Neural progenitor cell (in vitro differentiated cells): ENCODE results near the gene SUSD3. TPM values are rescaled to one million over a fixed set of nuclear protein-coding genes. Genes with fewer than 3 reads are reported as not detected.

ENCODE experiments used
- DNase-seq: peaks from one replicate; pipeline ENCODE4 v3.0.0-alpha.2; 2016; ENCODE audit warnings: low spot score
- H2AFZ ChIP-seq: fragments of 200-600 bp; sonication (generic); replicated peaks from 2 replicates; pipeline ENCODE4 v1.6.1; 2016; ENCODE audit warnings: antibody characterized with exemption
- H3F3A ChIP-seq: fragments of 200-600 bp; sonication (generic); 2 replicates; pipeline ENCODE4 v1.6.1; 2016; ENCODE audit warnings: antibody characterized with exemption, low read depth
- H3K27ac ChIP-seq: fragments of 200-600 bp; sonication (generic); 2 replicates; pipeline ENCODE4 v1.5.1; 2016; ENCODE audit warnings: mild to moderate bottlenecking
- H3K27me3 ChIP-seq: fragments of 200-600 bp; sonication (generic); 2 replicates; pipeline ENCODE4 v1.6.1; 2016; ENCODE audit warnings: mild to moderate bottlenecking, moderate library complexity
- H3K36me3 ChIP-seq: fragments of 200-600 bp; sonication (generic); 2 replicates; pipeline ENCODE4 v1.5.1; 2016
- H3K4me1 ChIP-seq: fragments of 200-600 bp; sonication (generic); 2 replicates; pipeline ENCODE4 v1.6.1; 2016; ENCODE audit warnings: mixed run types
- H3K4me2 ChIP-seq: fragments of 200-600 bp; sonication (generic); 2 replicates; pipeline ENCODE4 v1.6.1; 2016
- H3K4me3 ChIP-seq: fragments of 200-600 bp; sonication (generic); 2 replicates; pipeline ENCODE4 v1.5.1; 2016
- H3K79me2 ChIP-seq: fragments of 200-600 bp; sonication (generic); 2 replicates; pipeline ENCODE4 v1.6.1; 2016; ENCODE audit warnings: low read depth
- H3K9ac ChIP-seq: fragments of 200-600 bp; sonication (generic); 2 replicates; pipeline ENCODE4 v1.6.1; 2016
- H3K9me3 ChIP-seq: fragments of 200-600 bp; sonication (generic); 2 replicates; pipeline ENCODE4 v1.5.1; 2016; ENCODE audit warnings: low read depth
- H4K20me1 ChIP-seq: fragments of 200-600 bp; sonication (generic); 2 replicates; pipeline ENCODE4 v1.6.1; 2016; ENCODE audit warnings: low read depth
- H3K27ac Mint-ChIP-seq: 3 replicates; pipeline ENCODE4 v1.8.0; 2021; ENCODE audit warnings: mixed read lengths
- H3K27me3 Mint-ChIP-seq: 2 replicates; pipeline ENCODE4 v1.8.0; 2022; ENCODE audit warnings: low read depth, mild to moderate bottlenecking, inconsistent platforms, moderate library complexity, mixed read lengths; ENCODE audit not compliant: insufficient read depth
- H3K36me3 Mint-ChIP-seq: 3 replicates; pipeline ENCODE4 v1.8.0; 2021; ENCODE audit warnings: mixed read lengths
- H3K4me1 Mint-ChIP-seq: 3 replicates; pipeline ENCODE4 v1.8.0; 2021; ENCODE audit warnings: mixed read lengths
- H3K4me3 Mint-ChIP-seq: 3 replicates; pipeline ENCODE4 v1.8.0; 2021; ENCODE audit warnings: mild to moderate bottlenecking, moderate library complexity, mixed read lengths
- H3K9me3 Mint-ChIP-seq: 3 replicates; pipeline ENCODE4 v1.8.0; 2020; ENCODE audit warnings: mixed read lengths
- EZH2 ChIP-seq: fragments of 200-600 bp; sonication (generic); IDR thresholded peaks from 2 replicates; pipeline ENCODE4 v1.6.1; 2017; ENCODE audit warnings: antibody characterized with exemption, mild to moderate bottlenecking, moderate library complexity
- EZH2phosphoT487 ChIP-seq: fragments of 200-600 bp; sonication (generic); IDR thresholded peaks from 2 replicates; pipeline ENCODE4 v1.6.1; 2017; ENCODE audit warnings: antibody characterized with exemption
- total RNA-seq: library from RNA; depleted of rRNA; stranded (reverse); fragments of >200 nt; gene quantifications from 2 replicates; pipeline ENCODE4 v1.2.3, GENCODE V29; 2015; ENCODE audit warnings: low replicate concordance
- TF ChIP-seq, protein P1 (sequence below): fragments of 200-600 bp; sonication (generic); IDR thresholded peaks from 2 replicates; pipeline ENCODE4 v1.5.1; 2017; ENCODE audit warnings: antibody characterized with exemption, mild to moderate bottlenecking

The SUSD3 gene
- total RNA-seq, 1 donor from 2014 or later: not detected

GRCh38 chr9:93071464-93071863 lies 13.0 kb downstream of the SUSD3 start:
- Mint-ChIP-seq H3K4me3 (no peak overlapping the region), H3K9me3 (no peaks in the 10 kb centered on the region), H3K27ac (no peak overlapping the region), H3K4me1 (no peaks in the 10 kb centered on the region), H3K36me3 (no peaks in the 10 kb centered on the region), H3K27me3 (peaks cover 6% of the 10 kb centered on the region)
- Histone ChIP-seq H3K79me2 (no peaks in the 10 kb centered on the region), H3K27me3 (no peaks in the 10 kb centered on the region), H3K36me3 (no peaks in the 10 kb centered on the region), H3F3A (no peaks in the 10 kb centered on the region), H3K9ac (no peak overlapping the region), H4K20me1 (no peaks in the 10 kb centered on the region), H3K4me3 (no peak overlapping the region), H2AFZ (no peak overlapping the region), H3K4me2 (no peak overlapping the region), H3K27ac (no peak overlapping the region), H3K4me1 (no peaks in the 10 kb centered on the region), H3K9me3 (no peaks in the 10 kb centered on the region)
- DNase-seq: peak; percentile 56
- TF ChIP-seq EZH2 (no peak), EZH2phosphoT487 (no peak)
- TF ChIP-seq, protein P1, sequence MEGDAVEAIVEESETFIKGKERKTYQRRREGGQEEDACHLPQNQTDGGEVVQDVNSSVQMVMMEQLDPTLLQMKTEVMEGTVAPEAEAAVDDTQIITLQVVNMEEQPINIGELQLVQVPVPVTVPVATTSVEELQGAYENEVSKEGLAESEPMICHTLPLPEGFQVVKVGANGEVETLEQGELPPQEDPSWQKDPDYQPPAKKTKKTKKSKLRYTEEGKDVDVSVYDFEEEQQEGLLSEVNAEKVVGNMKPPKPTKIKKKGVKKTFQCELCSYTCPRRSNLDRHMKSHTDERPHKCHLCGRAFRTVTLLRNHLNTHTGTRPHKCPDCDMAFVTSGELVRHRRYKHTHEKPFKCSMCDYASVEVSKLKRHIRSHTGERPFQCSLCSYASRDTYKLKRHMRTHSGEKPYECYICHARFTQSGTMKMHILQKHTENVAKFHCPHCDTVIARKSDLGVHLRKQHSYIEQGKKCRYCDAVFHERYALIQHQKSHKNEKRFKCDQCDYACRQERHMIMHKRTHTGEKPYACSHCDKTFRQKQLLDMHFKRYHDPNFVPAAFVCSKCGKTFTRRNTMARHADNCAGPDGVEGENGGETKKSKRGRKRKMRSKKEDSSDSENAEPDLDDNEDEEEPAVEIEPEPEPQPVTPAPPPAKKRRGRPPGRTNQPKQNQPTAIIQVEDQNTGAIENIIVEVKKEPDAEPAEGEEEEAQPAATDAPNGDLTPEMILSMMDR: no peak

- Mint-ChIP-seq H3K9me3 (no peaks in the 10 kb centered on the region), H3K27ac (no peak overlapping the region), H3K4me3 (no peak overlapping the region), H3K27me3 (peaks cover 5% of the 10 kb centered on the region), H3K4me1 (no peaks in the 10 kb centered on the region), H3K36me3 (no peaks in the 10 kb centered on the region)
- no peak overlapping the region for H2AFZ ChIP-seq
- no peaks in the 10 kb centered on the region for H3K27me3 ChIP-seq
- TF ChIP-seq, protein P1: no peak
- no peak for TF ChIP-seq EZH2phosphoT487
- H3K4me1 ChIP-seq: no peaks in the 10 kb centered on the region
- DNase-seq: no peak
- no peaks in the 10 kb centered on the region for H4K20me1 ChIP-seq
- H3K4me2 ChIP-seq: no peak overlapping the region
- H3K36me3 ChIP-seq: no peaks in the 10 kb centered on the region
- no peaks in the 10 kb centered on the region for H3K79me2 ChIP-seq
- H3F3A ChIP-seq: no peaks in the 10 kb centered on the region
- H3K4me3 ChIP-seq: no peak overlapping the region
- H3K27ac ChIP-seq: no peak overlapping the region
- H3K9me3 ChIP-seq: no peaks in the 10 kb centered on the region
- no peak overlapping the region for H3K9ac ChIP-seq
These were observed 13.9 kb downstream of the SUSD3 start for GRCh38 chr9:93072383-93072795.

DNA sequence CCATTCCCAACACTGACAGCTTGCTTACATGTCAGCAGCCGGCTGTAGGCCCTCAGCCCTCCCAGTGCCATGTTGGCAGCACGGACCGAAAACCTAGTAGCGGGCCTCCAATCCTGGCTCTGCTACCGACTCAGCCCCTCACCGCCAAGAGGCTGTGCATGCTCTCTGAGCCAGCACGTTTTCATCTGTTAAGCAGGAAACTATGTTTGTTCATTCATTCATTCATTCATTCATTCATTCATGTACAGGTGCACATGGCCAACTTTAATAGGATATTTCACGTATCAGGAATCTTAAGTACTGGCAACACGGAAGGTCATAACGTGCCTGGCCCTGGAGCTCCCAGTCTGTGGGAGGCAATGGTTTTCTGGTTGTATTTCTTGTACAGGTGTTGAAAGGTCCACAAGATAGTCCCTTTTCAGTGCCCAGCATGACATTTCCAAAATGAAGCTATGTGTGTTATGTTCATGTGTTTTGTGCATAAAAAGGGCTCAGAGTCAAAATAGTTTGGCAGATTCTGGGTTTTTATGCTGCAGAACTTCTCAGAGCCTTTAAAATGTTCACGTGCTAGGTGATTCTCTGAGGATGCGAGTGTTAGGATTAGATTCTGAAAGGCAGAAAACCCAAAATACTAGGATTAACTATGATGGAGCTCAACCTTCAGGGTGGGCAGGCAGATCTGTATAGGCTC lies 17.7 kb downstream of the SUSD3 start:
- no peaks in the 10 kb centered on the region for H3K36me3 ChIP-seq
- H3K79me2 ChIP-seq: no peaks in the 10 kb centered on the region
- no peaks in the 10 kb centered on the region for H3K9me3 ChIP-seq
- no peaks in the 10 kb centered on the region for H3K36me3 Mint-ChIP-seq
- no peaks in the 10 kb centered on the region for H3K9me3 Mint-ChIP-seq
- no peak overlapping the region for H3K9ac ChIP-seq
- no peak overlapping the region for H3K4me3 Mint-ChIP-seq
- TF ChIP-seq EZH2 (no peak), EZH2phosphoT487 (no peak)
- TF ChIP-seq, protein P1: no peak
- H3K27ac Mint-ChIP-seq: no peak overlapping the region
- H3K27me3 ChIP-seq: no peaks in the 10 kb centered on the region
- H3K4me1 ChIP-seq: no peaks in the 10 kb centered on the region
- H2AFZ ChIP-seq: no peak overlapping the region
- no peak overlapping the region for H3K4me3 ChIP-seq
- H4K20me1 ChIP-seq: no peaks in the 10 kb centered on the region
- no peak overlapping the region for H3K4me2 ChIP-seq
- H3F3A ChIP-seq: no peaks in the 10 kb centered on the region
- H3K27ac ChIP-seq: no peak overlapping the region
- no peak for DNase-seq
- peaks cover 5% of the 10 kb centered on the region for H3K27me3 Mint-ChIP-seq
- H3K4me1 Mint-ChIP-seq: peaks cover 7% of the 10 kb centered on the region
